Measurements from ENCODE around the gene C10orf88. TPM values are rescaled to one million over a fixed set of nuclear protein-coding genes. Genes with fewer than 3 reads are reported as not detected.

C10orf88 gene
- total and polyA plus RNA-seq, 2 of the 8 experiments (the other 6 are each of a cell fraction or from before 2014, with no cell fraction given): 3.2 to 11.0 TPM

DNA sequence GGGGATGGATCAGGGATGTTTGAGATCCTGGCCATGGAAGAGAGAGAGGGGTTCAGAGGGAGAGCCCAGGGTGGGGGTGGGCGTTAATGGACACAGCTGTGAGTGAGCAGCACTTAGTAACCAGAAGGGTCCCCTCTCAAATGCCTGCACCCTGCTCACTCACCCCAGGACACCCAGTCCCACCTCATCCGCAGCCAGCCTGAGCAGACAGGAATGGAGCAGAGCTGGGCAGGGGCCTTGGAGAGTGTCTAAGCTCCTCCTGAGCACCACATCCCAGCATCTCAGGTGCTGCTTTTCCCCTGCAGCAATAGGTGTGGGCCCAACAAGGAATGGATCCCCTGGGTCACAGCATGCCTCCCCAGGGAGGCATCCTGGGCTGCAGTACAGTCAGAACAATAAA lies 38.3 kb downstream of the C10orf88 start (continued):
- TF ChIP-seq EP300 (IDR thresholded peaks at IDR 0.05; ENCODE audit: borderline replicate concordance in 1 of 2, low read depth in 2 of 2, low read length in 2 of 2) (no peak), RAD21 (IDR thresholded peaks at IDR 0.05 in 1 of 2, conservative IDR thresholded peaks at IDR 0.05 in 1 of 2; ENCODE audit: low read depth in 2 of 2, low read length in 2 of 2) (no peak), SP1 (IDR thresholded peaks at IDR 0.05; ENCODE audit: low read depth, low read length) (no peak), POLR2AphosphoS5 (IDR thresholded peaks at IDR 0.05; ENCODE audit: low read depth, low read length) (no peak), ASH2L (IDR thresholded peaks at IDR 0.05; ENCODE audit: low read length) (no peak), RBBP5 (IDR thresholded peaks at IDR 0.05; ENCODE audit: borderline replicate concordance, low read depth, low read length) (no peak)
- TF ChIP-seq, protein P1, sequence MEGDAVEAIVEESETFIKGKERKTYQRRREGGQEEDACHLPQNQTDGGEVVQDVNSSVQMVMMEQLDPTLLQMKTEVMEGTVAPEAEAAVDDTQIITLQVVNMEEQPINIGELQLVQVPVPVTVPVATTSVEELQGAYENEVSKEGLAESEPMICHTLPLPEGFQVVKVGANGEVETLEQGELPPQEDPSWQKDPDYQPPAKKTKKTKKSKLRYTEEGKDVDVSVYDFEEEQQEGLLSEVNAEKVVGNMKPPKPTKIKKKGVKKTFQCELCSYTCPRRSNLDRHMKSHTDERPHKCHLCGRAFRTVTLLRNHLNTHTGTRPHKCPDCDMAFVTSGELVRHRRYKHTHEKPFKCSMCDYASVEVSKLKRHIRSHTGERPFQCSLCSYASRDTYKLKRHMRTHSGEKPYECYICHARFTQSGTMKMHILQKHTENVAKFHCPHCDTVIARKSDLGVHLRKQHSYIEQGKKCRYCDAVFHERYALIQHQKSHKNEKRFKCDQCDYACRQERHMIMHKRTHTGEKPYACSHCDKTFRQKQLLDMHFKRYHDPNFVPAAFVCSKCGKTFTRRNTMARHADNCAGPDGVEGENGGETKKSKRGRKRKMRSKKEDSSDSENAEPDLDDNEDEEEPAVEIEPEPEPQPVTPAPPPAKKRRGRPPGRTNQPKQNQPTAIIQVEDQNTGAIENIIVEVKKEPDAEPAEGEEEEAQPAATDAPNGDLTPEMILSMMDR (IDR thresholded peaks at IDR 0.05; ENCODE audit: control extremely low read depth in 1 of 3, insufficient read depth in 1 of 3, low read depth in 1 of 3, low read length in 3 of 3): no peak
- TF ChIP-seq, protein P2, sequence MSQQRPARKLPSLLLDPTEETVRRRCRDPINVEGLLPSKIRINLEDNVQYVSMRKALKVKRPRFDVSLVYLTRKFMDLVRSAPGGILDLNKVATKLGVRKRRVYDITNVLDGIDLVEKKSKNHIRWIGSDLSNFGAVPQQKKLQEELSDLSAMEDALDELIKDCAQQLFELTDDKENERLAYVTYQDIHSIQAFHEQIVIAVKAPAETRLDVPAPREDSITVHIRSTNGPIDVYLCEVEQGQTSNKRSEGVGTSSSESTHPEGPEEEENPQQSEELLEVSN (IDR thresholded peaks at IDR 0.05): no peak
